RPMI7951 (cell line): ENCODE measurements around the gene LRRN3. TPM values are rescaled to one million over a fixed set of nuclear protein-coding genes. Genes with fewer than 3 reads are reported as not detected.
A peak's percentile ranks its signal among the peaks of the same experiment; 100 is the strongest.

Source experiments
- DNase-seq: peaks from one replicate; pipeline ENCODE4 v3.0.0-alpha.2; 2012; ENCODE audit warnings: low read depth
- total RNA-seq: library from RNA; depleted of rRNA; stranded (reverse); fragments of >200 nt; shearing (Covaris generic); gene quantifications from 2 replicates; pipeline ENCODE4 v1.2.3, GENCODE V29; 2014

The LRRN3 gene
- total RNA-seq, 1 experiment from 2014 or later = 3.4 TPM

GRCh38 chr7:111104710-111105109 lies 13.8 kb downstream of the LRRN3 start:
- DNase-seq = no peak

GRCh38 chr7:111105269-111105668 lies 14.3 kb downstream of the LRRN3 start:
- no peak for DNase-seq

GRCh38 chr7:111107579-111107978 lies 16.7 kb downstream of the LRRN3 start:
- DNase-seq = no peak

- no peak for DNase-seq
Observed at GRCh38 chr7:111108000-111108399, 17.1 kb downstream of the LRRN3 start.

GRCh38 chr7:111108496-111108895 lies 17.6 kb downstream of the LRRN3 start:
- no peak for DNase-seq

GRCh38 chr7:111112439-111112838 lies 21.5 kb downstream of the LRRN3 start:
- DNase-seq = peak; percentile 30

GRCh38 chr7:111113263-111114017 lies 22.5 kb downstream of the LRRN3 start:
- peak; percentile 71 for DNase-seq

- no peak for DNase-seq
Observed at GRCh38 chr7:111115966-111116365, 25.0 kb downstream of the LRRN3 start.

- peak; percentile 9 for DNase-seq
Observed at GRCh38 chr7:111126987-111127386, 36.1 kb downstream of the LRRN3 start.

- no peak for DNase-seq
Observed at GRCh38 chr7:111129435-111129834, 38.5 kb downstream of the LRRN3 start.

- peak; percentile 46 for DNase-seq
Observed at GRCh38 chr7:111132833-111133232, 41.9 kb downstream of the LRRN3 start.

- peak; percentile 72 for DNase-seq
Observed at GRCh38 chr7:111137296-111138192, 46.6 kb downstream of the LRRN3 start.

- DNase-seq = peak; percentile 92
Observed at GRCh38 chr7:111138193-111138569, 47.3 kb downstream of the LRRN3 start.

GRCh38 chr7:111138586-111138985 lies 47.7 kb downstream of the LRRN3 start:
- DNase-seq = no peak

GRCh38 chr7:111140091-111140865 lies 49.4 kb downstream of the LRRN3 start:
- no peak for DNase-seq

GRCh38 chr7:111145472-111145871 lies 54.5 kb downstream of the LRRN3 start:
- DNase-seq = no peak

- DNase-seq = no peak
Observed at GRCh38 chr7:111146136-111146535, 55.2 kb downstream of the LRRN3 start.

- no peak for DNase-seq
Observed at GRCh38 chr7:111147708-111148533, 57.0 kb downstream of the LRRN3 start.

- DNase-seq = no peak
Observed at GRCh38 chr7:111150709-111151108, 59.8 kb downstream of the LRRN3 start.

- peak; percentile 2 for DNase-seq
Observed at GRCh38 chr7:111159426-111159825, 68.5 kb downstream of the LRRN3 start.

GRCh38 chr7:111160297-111160696 lies 69.4 kb downstream of the LRRN3 start:
- DNase-seq = no peak
